Measurements from ENCODE around the gene DPP6.

DNA sequence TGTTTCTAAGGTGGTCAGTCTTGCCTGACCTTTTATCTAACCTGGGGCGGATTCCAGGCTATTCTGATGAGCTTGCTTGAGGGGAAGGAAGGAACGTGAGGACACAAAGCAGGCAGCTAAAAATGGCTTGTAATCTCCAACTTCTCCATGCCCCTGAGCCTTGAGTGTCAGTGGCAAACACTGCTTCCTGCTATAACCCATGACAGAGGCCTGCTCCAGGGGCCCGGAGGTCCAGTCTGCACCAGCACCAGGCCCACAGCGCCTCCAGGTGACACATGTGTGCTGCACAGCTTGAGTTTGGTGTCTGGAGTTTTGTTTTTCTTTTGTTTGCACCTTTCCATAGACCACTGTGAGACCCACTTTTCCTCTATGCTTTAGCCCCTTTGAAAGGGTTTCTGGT, 742.8 kb downstream of the DPP6 start:
- TF ChIP-seq, protein P1, sequence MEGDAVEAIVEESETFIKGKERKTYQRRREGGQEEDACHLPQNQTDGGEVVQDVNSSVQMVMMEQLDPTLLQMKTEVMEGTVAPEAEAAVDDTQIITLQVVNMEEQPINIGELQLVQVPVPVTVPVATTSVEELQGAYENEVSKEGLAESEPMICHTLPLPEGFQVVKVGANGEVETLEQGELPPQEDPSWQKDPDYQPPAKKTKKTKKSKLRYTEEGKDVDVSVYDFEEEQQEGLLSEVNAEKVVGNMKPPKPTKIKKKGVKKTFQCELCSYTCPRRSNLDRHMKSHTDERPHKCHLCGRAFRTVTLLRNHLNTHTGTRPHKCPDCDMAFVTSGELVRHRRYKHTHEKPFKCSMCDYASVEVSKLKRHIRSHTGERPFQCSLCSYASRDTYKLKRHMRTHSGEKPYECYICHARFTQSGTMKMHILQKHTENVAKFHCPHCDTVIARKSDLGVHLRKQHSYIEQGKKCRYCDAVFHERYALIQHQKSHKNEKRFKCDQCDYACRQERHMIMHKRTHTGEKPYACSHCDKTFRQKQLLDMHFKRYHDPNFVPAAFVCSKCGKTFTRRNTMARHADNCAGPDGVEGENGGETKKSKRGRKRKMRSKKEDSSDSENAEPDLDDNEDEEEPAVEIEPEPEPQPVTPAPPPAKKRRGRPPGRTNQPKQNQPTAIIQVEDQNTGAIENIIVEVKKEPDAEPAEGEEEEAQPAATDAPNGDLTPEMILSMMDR (IDR thresholded peaks at IDR 0.05): no peak
- no peak for TF ChIP-seq POLR2A (IDR thresholded peaks at IDR 0.05; ENCODE audit: low read depth)
- no peak for TF ChIP-seq EP300 (IDR thresholded peaks at IDR 0.05)
- TF ChIP-seq POLR2AphosphoS5 (IDR thresholded peaks at IDR 0.05): no peak
